PC-3 (cell line): Measurements from ENCODE around the gene MORN1. TPM values are rescaled to one million over a fixed set of nuclear protein-coding genes. Genes with fewer than 3 reads are reported as not detected.
A peak's percentile ranks its signal among the peaks of the same experiment; 100 is the strongest.

Experiments
- ATAC-seq: fragments of 200-7000 bp; cut with Tn5 transposase; 2 replicates; pipeline ENCODE4 v1.9.1; 2020; ENCODE audit warnings: mild to moderate bottlenecking, moderate library complexity
- BruUV-seq: library from RNA; stranded (reverse); fragments of 400-500 nt; replicated peaks from 2 replicates; lab custom pipeline; 2021; lab: Mats Ljungman, UMichigan
- CTCF ChIA-PET: fragments of 300-600 bp; sonication (Branson Sonifier 250); formaldehyde crosslinking; loops from one replicate; lab custom pipeline; 2022; ENCODE audit warnings: antibody characterized with exemption; lab: Charles Lee
- POLR2A ChIA-PET: fragments of 300-600 bp; sonication (Branson Sonifier 250); formaldehyde crosslinking; loops from one replicate; lab custom pipeline; 2022; ENCODE audit warnings: antibody characterized with exemption; ENCODE audit not compliant: unreplicated experiment; lab: Charles Lee
- DNase-seq: peaks from one replicate; pipeline ENCODE4 v3.0.0-alpha.2; 2015
- H2AFZ ChIP-seq: fragments of 300-600 bp; sonication (generic); 2 replicates; pipeline ENCODE4 v1.6.0; 2016; ENCODE audit warnings: antibody characterized with exemption, low read length
- H3F3A ChIP-seq: fragments of 300-600 bp; sonication (generic); one replicate; pipeline ENCODE4 v1.6.0; 2017; ENCODE audit warnings: antibody characterized with exemption, low read length, control low read depth, mild to moderate bottlenecking; ENCODE audit not compliant: unreplicated experiment
- H3K27ac ChIP-seq: fragments of 300-600 bp; sonication (generic); 2 replicates; pipeline ENCODE4 v1.5.1; 2016; ENCODE audit warnings: mild to moderate bottlenecking, low read length
- H3K27me3 ChIP-seq: fragments of 300-600 bp; sonication (generic); 2 replicates; pipeline ENCODE4 v1.6.1; 2016; ENCODE audit warnings: low read length, mixed read lengths
- H3K36me3 ChIP-seq: fragments of 300-600 bp; sonication (generic); 2 replicates; pipeline ENCODE4 v1.6.1; 2016; ENCODE audit warnings: low read depth, mixed run types, low read length, mixed read lengths
- H3K4me1 ChIP-seq: fragments of 300-600 bp; sonication (generic); 2 replicates; pipeline ENCODE4 v1.5.1; 2016; ENCODE audit warnings: low read length; ENCODE audit not compliant: insufficient read depth
- H3K4me2 ChIP-seq: fragments of 300-600 bp; sonication (generic); 2 replicates; pipeline ENCODE4 v1.6.0; 2016; ENCODE audit warnings: low read length
- H3K4me3 ChIP-seq: fragments of 300-600 bp; sonication (generic); 2 replicates; pipeline ENCODE4 v1.5.1; 2016; ENCODE audit warnings: mild to moderate bottlenecking, low read length, mixed read lengths
- H3K79me2 ChIP-seq: fragments of 300-600 bp; sonication (generic); 2 replicates; pipeline ENCODE4 v1.6.1; 2017; ENCODE audit warnings: low read length, mixed read lengths
- H3K9ac ChIP-seq: fragments of 300-600 bp; sonication (generic); 2 replicates; pipeline ENCODE4 v1.6.0; 2016; ENCODE audit warnings: mild to moderate bottlenecking, low read length
- H3K9me2 ChIP-seq: fragments of 300-600 bp; sonication (generic); replicated peaks from 2 replicates; pipeline ENCODE4 v1.6.1; 2016; ENCODE audit warnings: mixed run types, low read length, mixed read lengths
- H3K9me3 ChIP-seq: fragments of 300-600 bp; sonication (generic); 2 replicates; pipeline ENCODE4 v1.6.1; 2016; ENCODE audit warnings: low read length, mixed read lengths
- H4K20me1 ChIP-seq: fragments of 300-600 bp; sonication (generic); 2 replicates; pipeline ENCODE4 v1.6.1; 2016; ENCODE audit warnings: low read length, mixed read lengths
- EZH2 ChIP-seq: fragments of 300-600 bp; sonication (generic); IDR thresholded peaks from one replicate; pipeline ENCODE4 v1.6.1; 2017; ENCODE audit warnings: antibody characterized with exemption, mild to moderate bottlenecking, low read length; ENCODE audit not compliant: unreplicated experiment
- EZH2phosphoT487 ChIP-seq: fragments of 300-600 bp; sonication (generic); IDR thresholded peaks from 2 replicates; pipeline ENCODE4 v1.6.1; 2018; ENCODE audit warnings: mild to moderate bottlenecking, antibody characterized with exemption, low read length, borderline replicate concordance
- intact Hi-C: fragments of 100-400 bp; cut with micrococcal nuclease; formaldehyde crosslinking; loops from 2 replicates; pipeline ENCODE4 v1.9.0; 2023
- total RNA-seq: library from RNA; depleted of rRNA; stranded (reverse); fragments of >200 nt; gene quantifications from 2 replicates; pipeline ENCODE4 v1.2.3, GENCODE V29; 2014
- TF ChIP-seq, protein P1 (sequence below): fragments of 300-600 bp; sonication (generic); conservative IDR thresholded peaks from 2 replicates; pipeline ENCODE4 v1.5.1; 2017; ENCODE audit warnings: antibody characterized with exemption, low read depth, mild to moderate bottlenecking, low read length

The MORN1 gene
- total RNA-seq, 1 experiment from 2014 or later = 11.2 TPM

DNA sequence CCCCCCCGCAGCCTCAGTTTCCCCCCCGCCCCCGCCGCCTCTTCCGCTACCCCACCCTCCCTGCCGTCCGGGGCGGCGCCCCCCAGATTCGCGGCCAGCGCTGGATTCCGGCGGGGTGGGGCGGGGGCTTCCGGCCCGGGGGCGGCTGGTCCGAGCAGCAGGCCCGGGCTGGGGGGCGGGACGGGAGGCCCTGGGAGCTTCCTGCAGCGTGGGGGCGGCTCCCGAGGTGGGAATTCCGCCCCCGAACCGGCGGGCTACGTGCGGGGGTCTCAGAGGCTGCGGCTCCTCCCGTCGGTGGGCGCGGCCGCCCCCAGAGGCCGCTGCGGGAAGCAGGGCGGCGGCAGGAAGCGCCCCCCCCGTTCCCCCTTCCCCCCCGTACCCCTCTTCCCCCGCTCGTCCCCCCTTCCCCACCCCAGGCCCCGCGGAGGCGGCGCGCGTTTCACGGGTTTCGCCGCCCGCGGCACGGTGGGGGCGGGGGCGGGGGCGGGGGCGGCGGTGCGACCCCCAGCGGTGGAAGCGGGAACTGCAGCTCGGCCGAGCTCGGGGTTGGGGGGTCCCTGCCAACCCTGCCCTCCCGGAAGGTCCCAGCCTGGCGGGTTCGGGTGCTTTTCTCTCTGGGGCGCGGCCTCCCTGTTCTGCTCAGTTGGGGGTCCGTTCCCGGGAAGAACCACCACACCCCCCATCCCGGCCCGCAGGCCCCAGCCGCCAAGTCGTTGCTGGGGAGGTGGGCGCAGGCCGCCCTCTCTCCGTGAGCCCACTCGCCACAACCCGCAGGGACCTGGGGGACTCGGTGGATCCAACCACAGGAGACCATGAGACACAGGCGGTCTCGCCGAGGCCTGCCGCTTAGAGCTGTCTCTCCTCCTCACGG is 76.3 kb downstream of the MORN1 start:
- H3K9ac ChIP-seq = peak overlapping the region; percentile 73
- no peaks in the 10 kb centered on the region for H4K20me1 ChIP-seq
- no peaks in the 10 kb centered on the region for H3F3A ChIP-seq
- no peak overlapping the region for H2AFZ ChIP-seq
- H3K4me3 ChIP-seq = peak overlapping the region; percentile 65
- H3K27ac ChIP-seq = no peak overlapping the region
- H3K79me2 ChIP-seq = no peaks in the 10 kb centered on the region
- CTCF ChIA-PET = interaction anchor here (0.6 to 1.8 kb wide), 9 partner anchors 26 to 1138 kb away, joined by 3 to 9 read pairs (median 4); partner anchors contain the start of genes FAAP20 and RER1
- H3K36me3 ChIP-seq = no peaks in the 10 kb centered on the region
- ATAC-seq (peak; percentile 51), DNase-seq (peak; percentile 53)
- POLR2A ChIA-PET = no interaction called here
- TF ChIP-seq, protein P1, sequence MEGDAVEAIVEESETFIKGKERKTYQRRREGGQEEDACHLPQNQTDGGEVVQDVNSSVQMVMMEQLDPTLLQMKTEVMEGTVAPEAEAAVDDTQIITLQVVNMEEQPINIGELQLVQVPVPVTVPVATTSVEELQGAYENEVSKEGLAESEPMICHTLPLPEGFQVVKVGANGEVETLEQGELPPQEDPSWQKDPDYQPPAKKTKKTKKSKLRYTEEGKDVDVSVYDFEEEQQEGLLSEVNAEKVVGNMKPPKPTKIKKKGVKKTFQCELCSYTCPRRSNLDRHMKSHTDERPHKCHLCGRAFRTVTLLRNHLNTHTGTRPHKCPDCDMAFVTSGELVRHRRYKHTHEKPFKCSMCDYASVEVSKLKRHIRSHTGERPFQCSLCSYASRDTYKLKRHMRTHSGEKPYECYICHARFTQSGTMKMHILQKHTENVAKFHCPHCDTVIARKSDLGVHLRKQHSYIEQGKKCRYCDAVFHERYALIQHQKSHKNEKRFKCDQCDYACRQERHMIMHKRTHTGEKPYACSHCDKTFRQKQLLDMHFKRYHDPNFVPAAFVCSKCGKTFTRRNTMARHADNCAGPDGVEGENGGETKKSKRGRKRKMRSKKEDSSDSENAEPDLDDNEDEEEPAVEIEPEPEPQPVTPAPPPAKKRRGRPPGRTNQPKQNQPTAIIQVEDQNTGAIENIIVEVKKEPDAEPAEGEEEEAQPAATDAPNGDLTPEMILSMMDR = peak; percentile 64
- TF ChIP-seq EZH2 = no peak
- no peaks in the 10 kb centered on the region for H3K9me3 ChIP-seq
- peak overlapping the region; percentile 89 for H3K4me2 ChIP-seq
- BruUV-seq = no TSS peak
- H3K9me2 ChIP-seq = no peaks in the 10 kb centered on the region
- H3K4me1 ChIP-seq = peaks cover 6% of the 10 kb centered on the region; the same call in 1 of the 2 replicates
- intact Hi-C loops = loop anchor here (5.0 kb wide), 3 partner anchors 67 to 108 kb away; no protein-coding TSS in a partner anchor
- H3K27me3 ChIP-seq = no peaks in the 10 kb centered on the region

DNA sequence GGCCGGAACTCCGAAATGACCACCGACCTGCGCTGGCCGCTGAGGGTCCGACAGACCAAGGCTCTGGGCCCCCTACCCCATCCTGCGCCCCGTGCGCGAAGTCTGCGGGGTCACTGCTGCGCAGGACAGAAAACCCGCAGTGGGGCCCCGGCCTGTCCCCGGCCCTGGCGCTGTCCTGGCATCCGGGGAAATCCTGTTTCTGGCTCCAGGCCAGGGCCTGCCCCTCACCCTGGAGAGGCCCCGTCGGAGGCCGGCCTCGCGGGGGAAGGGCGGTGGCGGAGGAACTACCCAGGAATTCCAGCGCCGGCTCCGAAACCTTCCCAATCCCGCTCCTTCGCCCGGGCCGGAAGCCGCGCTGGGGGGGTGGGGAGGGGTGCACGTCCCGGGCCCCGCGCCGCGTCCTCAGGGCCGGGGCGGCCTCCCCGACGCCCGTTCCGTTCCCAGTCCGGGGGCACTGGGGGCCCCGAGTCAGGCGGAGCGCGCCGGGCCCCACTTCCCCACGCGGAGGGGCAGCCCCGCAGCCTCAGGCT is 77.0 kb downstream of the MORN1 start:
- CTCF ChIA-PET = interaction anchor here (1.3 to 1.8 kb wide), 2 partner anchors 67 to 119 kb away, joined by 4 to 7 read pairs; partner anchors contain the start of gene FAAP20
- no peak overlapping the region; the same call in 1 of the 2 replicates for H3K27ac ChIP-seq
- POLR2A ChIA-PET = no interaction called here
- H3K4me2 ChIP-seq = peak overlapping the region; percentile 89
- H2AFZ ChIP-seq = peak overlapping the region; percentile 52; the same call in 1 of the 2 replicates
- H3K9me3 ChIP-seq = no peaks in the 10 kb centered on the region
- intact Hi-C loops = loop anchor here (5.0 kb wide), 3 partner anchors 67 to 107 kb away; no protein-coding TSS in a partner anchor
- H3K9ac ChIP-seq = peak overlapping the region; percentile 73
- peak overlapping the region; percentile 65 for H3K4me3 ChIP-seq
- H4K20me1 ChIP-seq = no peaks in the 10 kb centered on the region
- H3K9me2 ChIP-seq = no peaks in the 10 kb centered on the region
- ATAC-seq (peak; percentile 34), DNase-seq (peak; percentile 59)
- H3K4me1 ChIP-seq = peaks cover 6% of the 10 kb centered on the region; the same call in 1 of the 2 replicates
- BruUV-seq = no TSS peak
- TF ChIP-seq EZH2phosphoT487 (no peak), EZH2 (no peak)
- TF ChIP-seq, protein P1 = no peak
- H3K27me3 ChIP-seq = no peaks in the 10 kb centered on the region
- no peaks in the 10 kb centered on the region for H3K36me3 ChIP-seq
- no peaks in the 10 kb centered on the region for H3K79me2 ChIP-seq
- no peaks in the 10 kb centered on the region for H3F3A ChIP-seq
